Astrocyte (in vitro differentiated cells and primary cell): ENCODE data around the gene TRAF7. TPM values are rescaled to one million over a fixed set of nuclear protein-coding genes. Genes with fewer than 3 reads are reported as not detected.

Experiments used
- DNase-seq: peaks from one replicate; pipeline ENCODE4 v3.0.0-alpha.2; 2010; ENCODE audit warnings: low read depth
- FAIRE-seq: peaks from 2 replicates; lab custom pipeline; 2011; peaks lifted over from hg19 to GRCh38; lab: Jason Lieb, UNC
- H2AFZ ChIP-seq: 2 replicates; pipeline ENCODE4 v1.6.0; 2012; ENCODE audit warnings: low read depth, low read length, inconsistent platforms
- H3K27ac ChIP-seq: 2 replicates; pipeline ENCODE4 v1.5.1; 2011; ENCODE audit warnings: low read depth, low read length, inconsistent platforms
- H3K27me3 ChIP-seq: 2 replicates; pipeline ENCODE4 v1.6.0; 2011; ENCODE audit warnings: low read length, inconsistent platforms; ENCODE audit not compliant: insufficient read depth
- H3K36me3 ChIP-seq: 2 replicates; pipeline ENCODE4 v1.5.1; 2011; ENCODE audit warnings: low read length, inconsistent platforms; ENCODE audit not compliant: insufficient read depth
- H3K4me1 ChIP-seq: 2 replicates; pipeline ENCODE4 v1.5.1; 2011; ENCODE audit warnings: low read length, inconsistent platforms; ENCODE audit not compliant: insufficient read depth
- H3K4me2 ChIP-seq: 2 replicates; pipeline ENCODE4 v1.6.0; 2012; ENCODE audit warnings: low read length, inconsistent platforms
- H3K4me3 ChIP-seq: 2 replicates; pipeline ENCODE4 v1.5.1; 2011; ENCODE audit warnings: low read depth, mild to moderate bottlenecking, low read length, inconsistent platforms; ENCODE audit not compliant: insufficient read depth
- H3K79me2 ChIP-seq: 2 replicates; pipeline ENCODE4 v1.6.0; 2012; ENCODE audit warnings: mild to moderate bottlenecking, low read length, inconsistent platforms; ENCODE audit not compliant: insufficient read depth
- H3K9ac ChIP-seq: 2 replicates; pipeline ENCODE4 v1.6.0; 2012; ENCODE audit warnings: mild to moderate bottlenecking, low read length, inconsistent platforms
- H3K9me3 ChIP-seq: 2 replicates; pipeline ENCODE4 v1.5.1; 2012; ENCODE audit warnings: low read depth, mild to moderate bottlenecking, low read length, inconsistent platforms; ENCODE audit not compliant: insufficient read depth
- H4K20me1 ChIP-seq: 2 replicates; pipeline ENCODE4 v1.6.0; 2012; ENCODE audit warnings: low read length, inconsistent platforms; ENCODE audit not compliant: insufficient read depth
- H3K27ac Mint-ChIP-seq: one replicate; pipeline ENCODE4 v1.8.0; 2021; ENCODE audit warnings: mild to moderate bottlenecking, mixed read lengths; ENCODE audit not compliant: unreplicated experiment
- H3K27me3 Mint-ChIP-seq: one replicate; pipeline ENCODE4 v1.8.0; 2021; ENCODE audit warnings: low read depth, mixed read lengths; ENCODE audit not compliant: unreplicated experiment
- H3K36me3 Mint-ChIP-seq: one replicate; pipeline ENCODE4 v1.8.0; 2021; ENCODE audit warnings: low read depth, mixed read lengths; ENCODE audit not compliant: unreplicated experiment
- H3K4me1 Mint-ChIP-seq: one replicate; pipeline ENCODE4 v1.8.0; 2021; ENCODE audit warnings: low read depth, mixed read lengths; ENCODE audit not compliant: unreplicated experiment
- H3K4me3 Mint-ChIP-seq: one replicate; pipeline ENCODE4 v1.8.0; 2021; ENCODE audit warnings: mild to moderate bottlenecking, moderate library complexity, mixed read lengths; ENCODE audit not compliant: unreplicated experiment
- H3K9me3 Mint-ChIP-seq: one replicate; pipeline ENCODE4 v1.8.0; 2021; ENCODE audit warnings: mild to moderate bottlenecking, mixed read lengths; ENCODE audit not compliant: unreplicated experiment
- CTCF ChIP-seq: IDR thresholded peaks from 2 replicates; pipeline ENCODE4 v1.5.1; 2011; ENCODE audit warnings: low read depth, mild to moderate bottlenecking, inconsistent platforms, low read length, moderate library complexity; ENCODE audit not compliant: insufficient read depth
- EZH2 ChIP-seq: IDR thresholded peaks from 2 replicates; pipeline ENCODE4 v1.6.1; 2012; ENCODE audit warnings: mild to moderate bottlenecking, low read length, inconsistent platforms; ENCODE audit not compliant: insufficient read depth
- total RNA-seq: library from RNA; stranded (reverse); gene quantifications from 2 replicates; pipeline ENCODE4 v1.2.1, GENCODE V29; 2021

Gene TRAF7
- total RNA-seq, 1 donor from 2014 or later: 92.1 TPM

- no peak overlapping the region for H3K27ac Mint-ChIP-seq
- no peak overlapping the region for H3K4me3 ChIP-seq
- no peaks in the 10 kb centered on the region for H3K36me3 ChIP-seq
- H4K20me1 ChIP-seq: peaks cover 11% of the 10 kb centered on the region
- H3K27me3 ChIP-seq: peaks cover 6% of the 10 kb centered on the region
- no peak overlapping the region for H3K4me2 ChIP-seq
- DNase-seq (no peak), FAIRE-seq (no peak)
- no peaks in the 10 kb centered on the region for H3K4me1 Mint-ChIP-seq
- H2AFZ ChIP-seq: no peak overlapping the region
- H3K9me3 ChIP-seq: no peaks in the 10 kb centered on the region
- H3K4me3 Mint-ChIP-seq: no peak overlapping the region
- peaks cover 3% of the 10 kb centered on the region for H3K36me3 Mint-ChIP-seq
- no peaks in the 10 kb centered on the region for H3K79me2 ChIP-seq
- no peak overlapping the region for H3K27ac ChIP-seq
- H3K27me3 Mint-ChIP-seq: peaks cover 22% of the 10 kb centered on the region
- TF ChIP-seq EZH2: no peak
- TF ChIP-seq CTCF: no peak
- H3K9ac ChIP-seq: no peak overlapping the region
- no peaks in the 10 kb centered on the region for H3K4me1 ChIP-seq
- no peaks in the 10 kb centered on the region for H3K9me3 Mint-ChIP-seq
Measured at GRCh38 chr16:2190659-2191445, 35.3 kb downstream of the TRAF7 start.

- Histone ChIP-seq H3K27ac (no peak overlapping the region), H3K4me1 (no peaks in the 10 kb centered on the region), H3K36me3 (no peaks in the 10 kb centered on the region), H3K4me3 (no peak overlapping the region), H2AFZ (no peak overlapping the region), H4K20me1 (peaks cover 11% of the 10 kb centered on the region), H3K79me2 (no peaks in the 10 kb centered on the region), H3K4me2 (no peak overlapping the region), H3K9ac (no peak overlapping the region), H3K9me3 (no peaks in the 10 kb centered on the region), H3K27me3 (peaks cover 6% of the 10 kb centered on the region)
- DNase-seq (no peak), FAIRE-seq (no peak)
- Mint-ChIP-seq H3K9me3 (no peaks in the 10 kb centered on the region), H3K36me3 (peaks cover 3% of the 10 kb centered on the region), H3K4me1 (no peaks in the 10 kb centered on the region), H3K27ac (no peak overlapping the region), H3K27me3 (peaks cover 21% of the 10 kb centered on the region), H3K4me3 (no peak overlapping the region)
- TF ChIP-seq EZH2 (no peak), CTCF (no peak)
Measured at GRCh38 chr16:2191446-2191706, 35.8 kb downstream of the TRAF7 start.

- TF ChIP-seq EZH2: no peak
- no peak for TF ChIP-seq CTCF
- Mint-ChIP-seq H3K36me3 (peaks cover 3% of the 10 kb centered on the region), H3K9me3 (no peaks in the 10 kb centered on the region), H3K4me3 (no peak overlapping the region), H3K27me3 (peaks cover 37% of the 10 kb centered on the region), H3K27ac (no peak overlapping the region), H3K4me1 (no peaks in the 10 kb centered on the region)
- DNase-seq: no peak
- no peak for FAIRE-seq
- Histone ChIP-seq H3K9ac (no peak overlapping the region), H3K27ac (no peak overlapping the region), H3K79me2 (no peaks in the 10 kb centered on the region), H2AFZ (no peak overlapping the region), H3K36me3 (no peaks in the 10 kb centered on the region), H3K9me3 (no peaks in the 10 kb centered on the region), H3K4me1 (no peaks in the 10 kb centered on the region), H3K4me3 (no peak overlapping the region), H3K4me2 (no peak overlapping the region), H4K20me1 (peaks cover 11% of the 10 kb centered on the region), H3K27me3 (peaks cover 26% of the 10 kb centered on the region)
Measured at GRCh38 chr16:2194166-2194834, 38.7 kb downstream of the TRAF7 start.
